Measurements from ENCODE around the gene PES1.

- no peak for TF ChIP-seq CTCF (conservative IDR thresholded peaks at IDR 0.05 in 1 of 2, IDR thresholded peaks at IDR 0.05 in 1 of 2; ENCODE audit: low read depth in 1 of 2, low read length in 2 of 2)
- no peak for TF ChIP-seq EZH2 (IDR thresholded peaks at IDR 0.05; ENCODE audit: low read length, missing control alignments)
Measured at GRCh38 chr22:30636226-30637077, 44.7 kb upstream of the PES1 start.

Data from fibroblast of lung (primary cell).